Stimulated activated CD4-positive, alpha-beta T cell treated with anti-CD3 and anti-CD28 coated beads, Interleukin-4, amount 100 ng/mL, for 1 hour (primary cell): Measurements from ENCODE around the gene BIN2.

Experiments used
- DNase-seq: peaks from one replicate; pipeline ENCODE4 v3.0.0-alpha.2; 2020

BIN2 gene

GRCh38 chr12:51253276-51253675 is 70.7 kb downstream of the BIN2 start:
- DNase-seq, result no peak

GRCh38 chr12:51247523-51248206 is 76.3 kb downstream of the BIN2 start:
- no peak for DNase-seq

DNA sequence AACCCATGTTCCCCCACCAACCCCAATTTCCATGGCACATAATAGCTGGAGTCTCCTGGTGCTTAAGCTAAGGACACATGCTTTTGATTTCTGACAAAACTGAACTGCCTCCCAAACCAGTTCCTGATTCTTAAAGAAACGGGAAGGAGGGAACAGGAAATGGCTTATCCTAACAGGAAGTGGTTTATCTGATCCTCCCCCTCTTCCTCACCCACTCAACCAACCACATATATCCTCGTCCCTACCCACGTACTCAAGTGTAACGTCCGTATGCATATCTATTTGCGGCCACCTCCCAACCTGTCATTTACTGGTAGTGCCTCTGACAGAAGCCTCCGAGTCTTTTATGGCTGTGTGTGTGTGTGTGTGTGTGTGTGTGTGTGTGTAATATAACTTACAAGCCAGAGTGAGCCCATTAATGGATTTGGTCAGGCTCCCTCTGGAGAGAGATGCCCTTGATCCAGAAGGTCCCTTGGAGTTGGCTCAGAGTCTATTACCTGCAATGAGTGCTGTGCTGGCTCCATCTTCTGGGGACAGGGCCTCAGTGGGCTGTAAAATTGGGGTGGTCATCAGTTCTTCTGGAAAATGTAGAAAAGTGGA is 77.6 kb downstream of the BIN2 start:
- no peak for DNase-seq

DNA sequence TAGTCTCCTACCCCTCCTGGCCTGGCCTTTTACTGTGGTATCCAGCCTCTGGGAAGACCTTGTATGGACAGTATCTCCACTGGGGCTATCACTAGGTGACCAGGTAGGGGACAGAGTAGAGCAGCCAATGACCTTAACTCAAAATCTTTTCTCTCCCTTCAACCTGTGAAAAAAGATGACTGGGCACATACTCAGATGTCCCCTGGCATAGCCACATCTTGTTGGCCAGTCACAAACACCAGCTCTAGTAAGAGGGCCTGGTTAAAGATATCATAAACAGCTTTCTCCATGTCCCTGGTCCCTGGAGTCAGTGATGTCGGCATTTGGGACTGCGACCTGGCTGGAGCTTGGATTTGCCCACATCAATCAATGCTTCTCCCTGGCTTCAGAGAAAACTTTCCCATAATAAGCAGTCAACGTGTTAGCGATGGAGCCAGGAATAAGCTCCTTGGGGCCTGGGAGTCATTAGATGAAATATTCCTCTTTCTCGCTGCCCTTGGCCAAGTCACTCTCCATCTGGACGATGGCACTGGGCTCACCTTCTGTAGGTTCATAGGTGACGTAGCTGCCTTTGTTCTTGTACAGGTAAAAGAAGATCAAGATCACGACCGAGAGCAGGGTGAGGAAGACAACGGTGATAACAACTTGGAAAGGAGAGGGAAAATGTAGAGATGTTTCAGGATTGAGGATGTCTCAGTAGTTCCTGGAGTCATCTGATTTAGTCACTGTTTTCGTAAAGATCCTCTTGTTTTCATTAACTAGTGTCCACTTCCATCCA is 78.3 kb downstream of the BIN2 start:
- no peak for DNase-seq

GRCh38 chr12:51244269-51244668 is 79.7 kb downstream of the BIN2 start:
- no peak for DNase-seq

DNA sequence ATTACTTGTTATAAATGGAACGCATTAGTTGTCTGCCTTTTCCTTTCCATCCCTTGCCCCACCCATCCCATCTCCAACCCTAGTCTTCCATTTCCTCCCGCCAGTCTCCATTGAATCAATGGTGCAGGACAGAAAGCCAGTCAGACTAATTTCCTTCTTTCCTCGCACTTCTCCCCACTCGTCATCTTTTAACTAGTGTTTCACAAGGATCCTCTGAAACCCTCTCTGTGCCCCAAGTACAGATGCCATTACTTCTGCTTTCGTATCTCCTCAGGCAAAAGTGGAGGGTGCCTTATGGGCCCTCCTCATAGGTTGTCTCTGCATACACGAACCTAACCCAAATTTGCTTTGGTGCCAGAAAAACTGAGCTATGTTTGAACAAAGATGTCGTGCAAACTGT is 81.1 kb downstream of the BIN2 start:
- DNase-seq, result no peak

DNA sequence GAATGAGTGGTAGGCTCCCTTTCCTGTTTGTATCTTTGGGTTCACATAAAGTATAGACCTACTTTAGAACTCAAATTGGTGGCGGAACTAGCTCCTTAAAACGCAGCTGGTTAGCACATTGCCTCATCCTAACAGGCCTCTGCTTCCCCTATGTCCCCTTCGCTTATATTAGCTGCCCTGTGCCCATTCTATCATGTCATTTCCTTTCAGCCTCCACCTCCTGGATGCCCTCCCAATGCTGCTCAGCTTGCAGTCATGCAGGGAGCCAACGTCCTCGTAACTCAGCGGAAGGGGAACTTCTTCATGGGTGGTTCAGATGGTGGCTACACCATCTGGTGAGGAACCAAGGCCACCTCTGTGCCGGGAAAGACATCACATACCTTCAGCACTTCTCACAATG is 81.9 kb downstream of the BIN2 start:
- no peak for DNase-seq

DNA sequence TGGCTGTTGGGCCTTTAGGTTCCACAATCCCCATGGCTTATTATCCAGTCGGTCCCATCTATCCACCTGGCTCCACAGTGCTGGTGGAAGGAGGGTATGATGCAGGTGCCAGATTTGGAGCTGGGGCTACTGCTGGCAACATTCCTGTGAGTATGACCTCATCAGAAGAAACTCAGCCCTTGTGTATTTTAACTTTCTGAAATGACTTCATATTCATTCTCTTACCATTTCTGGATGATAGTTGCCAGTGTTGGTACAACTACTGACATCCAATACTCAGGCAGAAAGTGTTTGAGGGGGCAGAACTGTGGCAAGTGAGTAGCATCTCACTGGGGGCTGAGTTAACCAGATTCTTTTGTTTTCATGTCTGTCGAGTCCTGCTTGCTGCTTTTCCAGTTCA is 83.0 kb downstream of the BIN2 start:
- no peak for DNase-seq

DNA sequence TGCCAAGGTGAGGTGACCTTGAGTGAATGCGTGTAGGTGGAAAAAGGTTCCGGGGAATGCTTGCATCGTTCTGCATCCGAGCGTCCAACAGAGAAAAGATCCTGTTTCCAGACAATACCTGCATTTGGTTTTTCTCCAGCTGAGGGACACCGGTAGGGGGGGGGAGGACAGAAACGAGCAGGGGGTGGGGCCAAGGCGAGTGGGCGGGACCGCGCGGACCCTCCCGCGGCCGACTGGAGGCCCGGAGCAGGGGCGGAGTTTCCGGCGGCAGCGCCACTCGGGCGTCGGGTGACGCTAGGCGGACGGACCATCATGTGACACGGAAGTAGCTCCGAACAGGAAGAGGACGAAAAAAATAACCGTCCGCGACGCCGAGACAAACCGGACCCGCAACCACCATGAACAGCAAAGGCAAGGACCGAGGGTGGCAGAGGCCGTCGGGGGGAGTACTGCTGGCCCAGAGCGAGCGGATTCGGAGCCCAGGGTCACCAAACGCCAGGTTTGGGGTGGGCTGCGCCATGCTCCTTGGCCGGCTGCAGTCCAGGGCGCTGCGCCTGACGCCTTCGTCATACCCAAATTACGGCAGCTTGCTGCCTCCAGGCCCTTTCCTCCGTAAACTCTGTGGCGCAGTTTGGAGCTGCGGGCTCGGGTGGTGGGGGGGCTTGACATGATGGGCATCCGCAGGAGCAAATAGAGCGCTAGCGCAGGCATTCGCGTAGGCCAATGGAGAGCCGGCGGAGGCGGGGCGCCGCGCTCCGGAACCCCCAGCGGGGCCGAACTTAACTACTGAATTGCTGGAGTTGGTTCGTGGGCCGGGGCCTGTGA is 85.3 kb downstream of the BIN2 start, which contains the start of gene DAZAP2:
Gene DAZAP2 (plus strand): TSS at position 317 of the 825 bp plus-strand sequence. CDS start 82 bp downstream, at position 399.
- DNase-seq, result peak; percentile 97

DNA sequence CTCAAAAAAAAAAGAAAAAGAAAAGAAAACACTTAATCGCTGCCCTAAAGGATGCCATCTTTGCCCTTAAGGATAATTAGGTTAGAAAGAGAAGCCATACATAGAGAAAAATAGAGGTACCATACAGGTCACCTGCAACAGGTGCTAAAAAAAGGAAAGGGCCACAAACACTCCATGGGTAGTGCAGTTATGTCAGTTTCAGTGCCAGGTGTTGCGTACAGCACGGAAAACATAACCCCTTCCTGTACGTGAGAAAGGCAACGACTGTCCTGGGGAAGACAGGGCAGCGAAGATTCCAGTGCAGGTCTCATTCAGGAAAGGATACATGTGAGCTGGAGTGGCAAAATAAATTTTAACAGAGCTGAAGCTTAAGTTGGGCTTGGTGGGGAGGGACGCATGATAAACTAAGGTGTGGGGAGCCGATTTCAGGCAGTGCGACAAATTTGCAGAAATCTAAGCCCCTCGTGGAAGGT is 85.9 kb downstream of the BIN2 start:
- no peak for DNase-seq

GRCh38 chr12:51234530-51234929 is 89.4 kb downstream of the BIN2 start:
- no peak for DNase-seq

DNA sequence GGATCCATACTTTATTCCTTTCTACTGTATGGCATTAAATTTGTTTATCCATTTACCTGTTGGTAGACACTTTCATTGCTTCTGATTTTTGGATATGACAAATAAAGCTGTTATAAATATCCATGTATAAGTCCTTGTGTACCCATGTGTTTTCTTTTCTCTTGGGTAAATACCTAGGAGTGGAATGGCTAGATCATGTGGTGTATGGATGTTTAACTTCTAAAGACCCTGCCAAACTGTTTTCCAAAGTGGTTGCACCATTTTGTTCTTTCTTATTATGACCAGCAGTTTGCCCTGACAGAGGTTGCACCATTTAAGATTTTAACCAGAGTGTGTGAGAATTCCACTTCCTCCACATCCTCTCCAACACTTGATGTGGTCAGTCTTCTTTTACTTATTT is 91.3 kb downstream of the BIN2 start:
- no peak for DNase-seq
